WTC11 (cell line): ENCODE results near the gene TMEM218. TPM values are rescaled to one million over a fixed set of nuclear protein-coding genes. Genes with fewer than 3 reads are reported as not detected.
A peak's percentile ranks its signal among the peaks of the same experiment; 100 is the strongest.
"Not testable (repeated sequence)": the region's sequence is repeated elsewhere in the genome, so short reads cannot be mapped to it uniquely, and the experiment has no call there.

Experiments
- ATAC-seq: fragments of 200-7000 bp; cut with Tn5 transposase; 2 replicates; pipeline ENCODE4 v1.10.0; 2021; ENCODE audit warnings: mild to moderate bottlenecking, moderate library complexity
- CTCF ChIA-PET: fragments of 300-600 bp; sonication (Branson Sonifier 250); formaldehyde crosslinking; loops from one replicate; lab custom pipeline; 2021; ENCODE audit warnings: antibody characterized with exemption; lab: Charles Lee
- POLR2A ChIA-PET: fragments of 350-600 bp; sonication (Branson Sonifier 250); formaldehyde crosslinking; loops from one replicate; lab custom pipeline; 2021; ENCODE audit warnings: antibody characterized with exemption; lab: Charles Lee
- DNase-seq: peaks from one replicate; pipeline ENCODE4 v3.0.0; 2021; ENCODE audit warnings: low spot score
- H3K27ac Mint-ChIP-seq: 2 replicates; pipeline ENCODE4 v1.8.0; 2021; ENCODE audit warnings: mixed read lengths
- H3K27me3 Mint-ChIP-seq: 2 replicates; pipeline ENCODE4 v1.8.0; 2021; ENCODE audit warnings: low read depth, mild to moderate bottlenecking, moderate library complexity, mixed read lengths
- H3K36me3 Mint-ChIP-seq: 2 replicates; pipeline ENCODE4 v1.8.0; 2021; ENCODE audit warnings: mixed read lengths
- H3K4me1 Mint-ChIP-seq: 2 replicates; pipeline ENCODE4 v1.8.0; 2022; ENCODE audit warnings: mixed read lengths
- H3K4me3 Mint-ChIP-seq: 2 replicates; pipeline ENCODE4 v1.8.0; 2021; ENCODE audit warnings: mild to moderate bottlenecking, moderate library complexity, mixed read lengths
- H3K9me3 Mint-ChIP-seq: 2 replicates; pipeline ENCODE4 v1.8.0; 2021; ENCODE audit warnings: mixed read lengths
- ATF1 ChIP-seq: sonication (generic); formaldehyde crosslinking; IDR thresholded peaks from 2 replicates; pipeline ENCODE4 v1.8.1; 2023; ENCODE audit warnings: mild to moderate bottlenecking, moderate library complexity, missing genetic modification reagents
- CBFB ChIP-seq: sonication (generic); formaldehyde crosslinking; IDR thresholded peaks from 2 replicates; pipeline ENCODE4 v1.8.1; 2022; ENCODE audit warnings: mild to moderate bottlenecking, low read depth, missing genetic modification reagents
- CTCF ChIP-seq: fragments of 200-600 bp; IDR thresholded peaks from 2 replicates; pipeline ENCODE4 v1.8.0; 2022; ENCODE audit warnings: antibody characterized with exemption
- E2F4 ChIP-seq: sonication (generic); formaldehyde crosslinking; IDR thresholded peaks from 2 replicates; pipeline ENCODE4 v1.8.1; 2022; ENCODE audit warnings: low read depth, mild to moderate bottlenecking, moderate library complexity, missing genetic modification reagents, borderline replicate concordance
- ELF4 ChIP-seq: sonication (generic); formaldehyde crosslinking; IDR thresholded peaks from 2 replicates; pipeline ENCODE4 v1.8.1; 2022; ENCODE audit warnings: low read depth, mild to moderate bottlenecking, moderate library complexity, missing genetic modification reagents
- ESRRA ChIP-seq: sonication (generic); formaldehyde crosslinking; IDR thresholded peaks from 2 replicates; pipeline ENCODE4 v1.8.1; 2022; ENCODE audit warnings: mild to moderate bottlenecking, missing genetic modification reagents, borderline replicate concordance
- GRHL2 ChIP-seq: fragments of 250-450 bp; sonication (Bioruptor Pico); IDR thresholded peaks from 2 replicates; pipeline ENCODE4 v1.8.0; 2022; ENCODE audit warnings: mild to moderate bottlenecking, moderate library complexity; ENCODE audit not compliant: insufficient replicate concordance, severe bottlenecking
- JUN ChIP-seq: sonication (generic); formaldehyde crosslinking; IDR thresholded peaks from 2 replicates; pipeline ENCODE4 v1.8.0; 2023; ENCODE audit warnings: mild to moderate bottlenecking, missing genetic modification reagents
- NFATC4 ChIP-seq: fragments of 250-450 bp; sonication (Bioruptor Pico); IDR thresholded peaks from 2 replicates; pipeline ENCODE4 v1.9.0; 2021; ENCODE audit warnings: mild to moderate bottlenecking
- NR2C2 ChIP-seq: sonication (generic); formaldehyde crosslinking; IDR thresholded peaks from 2 replicates; pipeline ENCODE4 v1.8.0; 2022; ENCODE audit warnings: mild to moderate bottlenecking, missing genetic modification reagents
- SMAD4 ChIP-seq: sonication (generic); formaldehyde crosslinking; IDR thresholded peaks from 2 replicates; pipeline ENCODE4 v1.8.0; 2022; ENCODE audit warnings: mild to moderate bottlenecking, missing genetic modification reagents
- TEAD1 ChIP-seq: sonication (generic); formaldehyde crosslinking; IDR thresholded peaks from 2 replicates; pipeline ENCODE4 v1.8.0; 2022; ENCODE audit warnings: mild to moderate bottlenecking, missing genetic modification reagents
- TP53 ChIP-seq: sonication (generic); formaldehyde crosslinking; IDR thresholded peaks from 2 replicates; pipeline ENCODE4 v1.8.1; 2023; ENCODE audit warnings: mild to moderate bottlenecking, missing genetic modification reagents
- ZNF219 ChIP-seq: sonication (generic); formaldehyde crosslinking; IDR thresholded peaks from 2 replicates; pipeline ENCODE4 v1.8.0; 2023; ENCODE audit warnings: missing genetic modification reagents, mild to moderate bottlenecking, borderline replicate concordance
- ZNF281 ChIP-seq: sonication (generic); formaldehyde crosslinking; IDR thresholded peaks from 2 replicates; pipeline ENCODE4 v1.8.0; 2023; ENCODE audit warnings: mild to moderate bottlenecking, missing genetic modification reagents
- ZNF317 ChIP-seq: sonication (generic); formaldehyde crosslinking; IDR thresholded peaks from 2 replicates; pipeline ENCODE4 v1.8.1; 2023; ENCODE audit warnings: low read depth, mild to moderate bottlenecking, moderate library complexity, missing genetic modification reagents, borderline replicate concordance
- total RNA-seq: library from RNA; stranded (reverse); gene quantifications from 3 replicates; pipeline ENCODE4 v1.2.3, GENCODE V29; 2021
- TF ChIP-seq, protein P1 (sequence below): sonication (generic); formaldehyde crosslinking; IDR thresholded peaks from 2 replicates; pipeline ENCODE4 v1.8.0; 2022; ENCODE audit warnings: mild to moderate bottlenecking, missing genetic modification reagents
- TF ChIP-seq, protein P2 (sequence below): fragments of 250-450 bp; sonication (Bioruptor Pico); IDR thresholded peaks from 2 replicates; pipeline ENCODE4 v1.9.0; 2021; ENCODE audit warnings: mild to moderate bottlenecking

TMEM218 gene
- total RNA-seq, 1 experiment from 2014 or later = 10.3 TPM

DNA sequence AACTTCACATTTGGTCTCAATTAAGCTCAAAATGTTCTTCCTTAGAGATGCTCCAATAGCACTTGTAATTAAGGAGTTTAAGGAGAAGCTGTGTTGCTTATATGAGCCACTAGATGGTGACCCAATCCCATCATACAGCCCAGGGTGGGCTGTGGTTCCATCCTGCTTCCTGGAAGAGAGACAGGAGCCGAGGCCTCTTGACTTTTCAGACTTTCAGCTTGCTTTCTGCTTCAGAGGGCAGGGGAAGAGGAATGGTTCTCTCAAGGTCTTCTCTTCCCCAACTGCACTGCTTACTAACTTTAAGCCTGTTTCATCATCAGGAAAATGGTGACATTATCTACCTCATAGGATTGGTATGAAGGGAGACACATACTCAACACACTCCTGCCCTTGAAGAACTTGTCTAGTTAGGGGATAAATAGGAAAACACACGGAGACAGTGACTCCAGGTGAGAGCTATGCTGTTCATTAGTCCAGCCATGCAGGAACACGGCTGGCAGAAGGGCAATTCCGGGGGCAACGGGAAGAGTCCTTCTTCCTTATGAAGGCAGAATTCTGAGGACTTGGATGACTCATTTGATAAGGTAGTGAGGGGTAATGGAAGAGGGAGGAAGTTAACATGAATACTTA, 20.1 kb downstream of the TMEM218 start:
- Mint-ChIP-seq H3K9me3 (no peaks in the 10 kb centered on the region), H3K4me1 (peaks cover 25% of the 10 kb centered on the region), H3K27ac (peak overlapping the region; percentile 64), H3K4me3 (no peak overlapping the region), H3K36me3 (peaks cover 2% of the 10 kb centered on the region; the same call in 1 of the 2 replicates), H3K27me3 (no peaks in the 10 kb centered on the region)
- ChIA-PET POLR2A (interaction anchor here (0.8 to 1.1 kb wide), 5 partner anchors 13 to 335 kb away, joined by 3 read pairs; partner anchors contain the start of gene TMEM218), CTCF (interaction anchor here (0.5 to 5.3 kb wide), 75 partner anchors 9 to 478 kb away, joined by 3 to 128 read pairs (median 5); partner anchors contain the start of genes CCDC15, EI24, PKNOX2 and SLC37A2)
- ATAC-seq = peak; percentile 95
- TF ChIP-seq CTCF (peak; percentile 25; the same call in 1 of the 2 replicates), ZNF281 (CRISPR knock-in tag) (no peak)
- DNase-seq = peak; percentile 58

GRCh38 chr11:125090816-125091215, 20.6 kb downstream of the TMEM218 start:
- ChIA-PET POLR2A (interaction anchor here (0.8 to 1.1 kb wide), 4 partner anchors 13 to 51 kb away, joined by 3 read pairs; partner anchors contain the start of gene TMEM218), CTCF (interaction anchor here (0.6 to 5.3 kb wide), 71 partner anchors 9 to 478 kb away, joined by 3 to 128 read pairs (median 6); partner anchors contain the start of genes CCDC15, EI24, PKNOX2 and SLC37A2)
- Mint-ChIP-seq H3K4me3 (no peak overlapping the region), H3K9me3 (no peaks in the 10 kb centered on the region), H3K27me3 (no peaks in the 10 kb centered on the region), H3K4me1 (peaks cover 25% of the 10 kb centered on the region), H3K27ac (no peak overlapping the region)
- DNase-seq (no peak), ATAC-seq (peak; percentile 15)
- TF ChIP-seq ESRRA (CRISPR knock-in tag) = no peak
- no peak for TF ChIP-seq CTCF
- TF ChIP-seq NFATC4 = no peak
- no peak for TF ChIP-seq SMAD4 (CRISPR knock-in tag)
- TF ChIP-seq, protein P1, sequence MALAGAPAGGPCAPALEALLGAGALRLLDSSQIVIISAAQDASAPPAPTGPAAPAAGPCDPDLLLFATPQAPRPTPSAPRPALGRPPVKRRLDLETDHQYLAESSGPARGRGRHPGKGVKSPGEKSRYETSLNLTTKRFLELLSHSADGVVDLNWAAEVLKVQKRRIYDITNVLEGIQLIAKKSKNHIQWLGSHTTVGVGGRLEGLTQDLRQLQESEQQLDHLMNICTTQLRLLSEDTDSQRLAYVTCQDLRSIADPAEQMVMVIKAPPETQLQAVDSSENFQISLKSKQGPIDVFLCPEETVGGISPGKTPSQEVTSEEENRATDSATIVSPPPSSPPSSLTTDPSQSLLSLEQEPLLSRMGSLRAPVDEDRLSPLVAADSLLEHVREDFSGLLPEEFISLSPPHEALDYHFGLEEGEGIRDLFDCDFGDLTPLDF (CRISPR knock-in tag) = no peak
- no peak for TF ChIP-seq ZNF317 (CRISPR knock-in tag)
- no peak for TF ChIP-seq ZNF219 (CRISPR knock-in tag)
- no peak for TF ChIP-seq JUN (CRISPR knock-in tag)
- no peak for TF ChIP-seq ELF4
- no peak for TF ChIP-seq NR2C2 (CRISPR knock-in tag)
- TF ChIP-seq GRHL2 (CRISPR knock-in tag) = no peak
- no peak for TF ChIP-seq TP53 (CRISPR knock-in tag)
- no peak for TF ChIP-seq E2F4 (CRISPR knock-in tag)
- TF ChIP-seq TEAD1 = no peak
- TF ChIP-seq ATF1 = no peak
- TF ChIP-seq, protein P2, sequence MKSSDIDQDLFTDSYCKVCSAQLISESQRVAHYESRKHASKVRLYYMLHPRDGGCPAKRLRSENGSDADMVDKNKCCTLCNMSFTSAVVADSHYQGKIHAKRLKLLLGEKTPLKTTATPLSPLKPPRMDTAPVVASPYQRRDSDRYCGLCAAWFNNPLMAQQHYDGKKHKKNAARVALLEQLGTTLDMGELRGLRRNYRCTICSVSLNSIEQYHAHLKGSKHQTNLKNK (CRISPR knock-in tag) = no peak
- no peak for TF ChIP-seq CBFB
- TF ChIP-seq, all 79 proteins: peak for 0
- no peaks in the 10 kb centered on the region for H3K36me3 Mint-ChIP-seq

DNA sequence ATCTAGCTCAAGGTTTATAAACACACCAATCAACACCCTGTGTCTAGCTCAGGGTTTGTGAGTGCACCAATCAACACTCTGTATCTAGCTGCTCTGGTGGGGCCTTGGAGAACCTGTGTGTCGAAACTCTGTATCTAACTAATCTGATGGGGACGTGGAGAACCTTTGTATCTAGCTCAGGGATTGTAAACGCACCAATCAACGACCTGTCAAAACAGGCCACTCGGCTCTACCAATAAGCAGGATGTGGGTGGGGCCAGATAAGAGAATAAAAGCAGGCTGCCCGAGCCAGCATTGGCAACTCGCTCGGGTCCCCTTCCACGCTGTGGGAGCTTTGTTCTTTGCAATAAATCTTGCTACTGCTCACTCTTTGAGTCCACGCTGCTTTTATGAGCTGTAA, 21.3 kb downstream of the TMEM218 start:
- H3K27me3 Mint-ChIP-seq, H3K36me3 Mint-ChIP-seq, H3K27ac Mint-ChIP-seq, H3K9me3 Mint-ChIP-seq, H3K4me3 Mint-ChIP-seq, DNase-seq, ATAC-seq: not testable (repeated sequence)
- ChIA-PET POLR2A (interaction anchor here (1.2 kb wide), 1 partner anchor 21 kb away, joined by 3 read pairs; the partner anchor contains the start of gene TMEM218), CTCF (interaction anchor here (0.8 to 5.3 kb wide), 25 partner anchors 8 to 340 kb away, joined by 3 to 128 read pairs (median 11); partner anchors contain the start of genes SLC37A2 and TMEM218)
- peaks cover 25% of the 10 kb centered on the region for H3K4me1 Mint-ChIP-seq

DNA sequence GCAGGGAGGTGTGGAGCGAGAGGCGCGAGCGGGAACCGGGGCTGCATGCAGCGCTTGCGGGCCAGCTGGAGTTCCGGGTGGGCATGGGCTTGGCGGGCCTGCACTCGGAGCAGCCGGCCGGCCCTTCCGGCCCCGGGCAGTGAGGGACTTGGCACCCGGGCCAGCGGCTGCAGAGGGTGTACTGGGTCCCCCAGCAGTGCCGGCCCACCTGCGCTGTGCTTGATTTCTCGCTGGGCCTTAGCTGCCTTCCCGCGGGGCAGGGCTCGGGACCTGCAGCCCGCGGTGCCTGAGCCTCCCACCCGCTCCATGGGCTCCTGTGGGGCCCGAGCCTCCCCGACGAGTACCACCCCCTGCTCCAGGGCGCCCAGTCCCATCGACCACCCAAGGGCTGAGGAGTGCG, 21.9 kb downstream of the TMEM218 start:
- H3K4me3 Mint-ChIP-seq, H3K36me3 Mint-ChIP-seq, ATAC-seq, H3K27ac Mint-ChIP-seq, H3K27me3 Mint-ChIP-seq, DNase-seq, H3K9me3 Mint-ChIP-seq: not testable (repeated sequence)
- POLR2A ChIA-PET = interaction anchor here (1.2 kb wide), 1 partner anchor 22 kb away, joined by 3 read pairs; the partner anchor contains the start of gene TMEM218
- peaks cover 22% of the 10 kb centered on the region for H3K4me1 Mint-ChIP-seq
- CTCF ChIA-PET = interaction anchor here (0.8 to 5.3 kb wide), 8 partner anchors 26 to 341 kb away, joined by 3 to 128 read pairs (median 21); partner anchors contain the start of gene SLC37A2
